SK-N-SH (cell line): ENCODE data around the gene MRFAP1. TPM values are rescaled to one million over a fixed set of nuclear protein-coding genes. Genes with fewer than 3 reads are reported as not detected.

Experiments used
- CTCF ChIA-PET: fragments of 300-600, 350-600 bp; formaldehyde crosslinking; extraction: SDS; loops from one replicate; lab custom pipeline; 2021; lab: Yijun Ruan, JAX
- POLR2A ChIA-PET: fragments of 350-600 bp; sonication (Branson Sonifier 250); formaldehyde crosslinking; extraction: SDS; loops from one replicate; lab custom pipeline; 2020; ENCODE audit warnings: antibody characterized with exemption, inconsistent platforms; lab: Yijun Ruan, JAX
- DNase-seq: peaks from one replicate; pipeline ENCODE4 v3.0.0; 2012
- H2AFZ ChIP-seq: fragments of 200-600 bp; sonication (generic); 2 replicates; pipeline ENCODE4 v1.8.1; 2016; ENCODE audit warnings: antibody characterized with exemption, mild to moderate bottlenecking, low read depth
- H3F3A ChIP-seq: fragments of 200-600 bp; sonication (generic); replicated peaks from 2 replicates; pipeline ENCODE3; 2016; ENCODE audit warnings: antibody characterized with exemption, mild to moderate bottlenecking; ENCODE audit not compliant: insufficient read depth
- H3K27ac ChIP-seq, 2 experiments: fragments of 200-500 bp in 1 of 2; fragments of 200-600 bp in 1 of 2; sonication (Bioruptor generic) in 1 of 2; sonication (generic), shearing (Covaris generic) in 1 of 2; 2 replicates each; pipeline versions ENCODE4 v1.5.1 to v1.6.1; 2014 to 2016; ENCODE audit warnings: low read depth in 2 of 2, inconsistent platforms in 1 of 2, low read length in 1 of 2, mild to moderate bottlenecking in 1 of 2, mixed read lengths in 1 of 2
- H3K27me3 ChIP-seq: fragments of 200-600 bp; sonication (generic), shearing (Covaris generic); 2 replicates; pipeline ENCODE4 v1.6.1; 2016; ENCODE audit warnings: mixed run types; ENCODE audit not compliant: insufficient read depth
- H3K36me3 ChIP-seq, 2 experiments: fragments of 200-500 bp in 1 of 2; fragments of 200-600 bp in 1 of 2; sonication (Bioruptor generic) in 1 of 2; sonication (generic) in 1 of 2; replicated peaks in 1 of 2; 2 replicates each; pipeline versions ENCODE3 to v1.5.1; 2014 to 2016; ENCODE audit warnings: low read length in 1 of 2, mild to moderate bottlenecking in 1 of 2; ENCODE audit not compliant: insufficient read depth in 2 of 2, control insufficient read depth in 1 of 2
- H3K4me1 ChIP-seq, 2 experiments: fragments of 200-500 bp in 1 of 2; fragments of 200-600 bp in 1 of 2; sonication (Bioruptor generic) in 1 of 2; sonication (generic), shearing (Covaris generic) in 1 of 2; 2 replicates each; pipeline versions ENCODE4 v1.5.1 to v1.6.1; 2014 to 2016; ENCODE audit warnings: low read depth in 1 of 2, low read length in 1 of 2, mixed run types in 1 of 2; ENCODE audit not compliant: insufficient read depth in 2 of 2, control insufficient read depth in 1 of 2
- H3K4me2 ChIP-seq: fragments of 200-600 bp; sonication (generic), shearing (Covaris generic); 2 replicates; pipeline ENCODE4 v1.6.1; 2017; ENCODE audit warnings: mixed run types
- H3K4me3 ChIP-seq, 2 experiments: fragments of 200-500 bp in 1 of 2; fragments of 200-600 bp in 1 of 2; sonication (Bioruptor generic) in 1 of 2; sonication (generic), shearing (Covaris generic) in 1 of 2; 2 replicates each; pipeline versions ENCODE4 v1.5.1 to v1.8.1; 2014 to 2016; ENCODE audit warnings: low read depth in 2 of 2, inconsistent platforms in 1 of 2, low read length in 1 of 2, mild to moderate bottlenecking in 1 of 2, mixed read lengths in 1 of 2, moderate library complexity in 1 of 2
- H3K79me2 ChIP-seq: fragments of 200-600 bp; sonication (generic); 2 replicates; pipeline ENCODE4 v1.8.1; 2017; ENCODE audit warnings: mild to moderate bottlenecking; ENCODE audit not compliant: insufficient read depth
- H3K9ac ChIP-seq: fragments of 200-600 bp; sonication (generic); 2 replicates; pipeline ENCODE4 v1.6.1; 2017; ENCODE audit warnings: mixed run types
- H3K9me2 ChIP-seq: fragments of 200-600 bp; sonication (generic); 2 replicates; pipeline ENCODE4 v1.6.1; 2017; ENCODE audit warnings: mixed run types
- H3K9me3 ChIP-seq: fragments of 200-600 bp; sonication (generic); 2 replicates; pipeline ENCODE4 v1.6.1; 2017; ENCODE audit warnings: mixed run types, mild to moderate bottlenecking, moderate library complexity
- H4K20me1 ChIP-seq: fragments of 200-600 bp; sonication (generic); 2 replicates; pipeline ENCODE4 v1.6.1; 2017; ENCODE audit warnings: mild to moderate bottlenecking, mixed run types; ENCODE audit not compliant: insufficient read depth
- FOSL2 ChIP-seq: IDR thresholded peaks from 2 replicates; pipeline ENCODE4 v1.4.0; 2012; ENCODE audit warnings: low read depth, mild to moderate bottlenecking, moderate library complexity, borderline replicate concordance
- FOXJ3 ChIP-seq: sonication (generic); formaldehyde crosslinking; IDR thresholded peaks from 2 replicates; pipeline ENCODE4 v1.5.1; 2020; ENCODE audit warnings: mild to moderate bottlenecking, missing genetic modification reagents
- FOXM1 ChIP-seq: IDR thresholded peaks from 2 replicates; pipeline ENCODE4 v1.4.0; 2012; ENCODE audit warnings: low read depth, mild to moderate bottlenecking
- GABPA ChIP-seq: IDR thresholded peaks from 2 replicates; pipeline ENCODE4 v1.4.0; 2012; ENCODE audit warnings: low read depth, mild to moderate bottlenecking
- NFIC ChIP-seq: IDR thresholded peaks from 2 replicates; pipeline ENCODE4 v1.4.0; 2012; ENCODE audit warnings: borderline replicate concordance
- POLR2AphosphoS5 ChIP-seq: IDR thresholded peaks from 2 replicates; pipeline ENCODE4 v1.6.1; 2012; ENCODE audit warnings: low read depth, low read length
- REST ChIP-seq: IDR thresholded peaks from 2 replicates; pipeline ENCODE4 v1.6.1; 2012; ENCODE audit warnings: mild to moderate bottlenecking, low read depth, low read length, moderate library complexity
- RXRA ChIP-seq: IDR thresholded peaks from 2 replicates; pipeline ENCODE4 v1.4.0; 2012; ENCODE audit warnings: low read depth, mild to moderate bottlenecking, borderline replicate concordance
- SMC3 ChIP-seq: IDR thresholded peaks from 2 replicates; pipeline ENCODE4 v1.6.1; 2012; ENCODE audit warnings: low read depth, low read length, improper control_type of control experiment
- USF1 ChIP-seq: IDR thresholded peaks from 2 replicates; pipeline ENCODE4 v1.4.0; 2012; ENCODE audit warnings: low read depth, borderline replicate concordance
- USF2 ChIP-seq: fragments of 150-350 bp; IDR thresholded peaks from 2 replicates; pipeline ENCODE4 v1.6.1; 2017; ENCODE audit warnings: antibody characterized with exemption, low read length, low read depth, borderline replicate concordance
- YY1 ChIP-seq: IDR thresholded peaks from 2 replicates; pipeline ENCODE4 v1.4.0; 2012; ENCODE audit warnings: low read depth, mild to moderate bottlenecking
- ZBTB33 ChIP-seq: IDR thresholded peaks from 2 replicates; pipeline ENCODE4 v1.4.0; 2012; ENCODE audit warnings: low read depth, borderline replicate concordance
- WGBS: methylation state at CpG from one replicate; pipeline ENCODE4 v1.1.6; 2017; ENCODE audit warnings: low lambda C conversion rate; 5-methylcytosine and 5-hydroxymethylcytosine counted together
- polyA plus RNA-seq, 3 experiments: library from polyadenylated mRNA; depleted of rRNA; stranded (reverse); fragments of >200 nt; gene quantifications; 2 replicates each; pipeline ENCODE4 v1.2.3, GENCODE V29; 2012

The MRFAP1 gene
- polyA plus RNA-seq, 1 of the 3 experiments (the other 2 are of a cell fraction) = 416 TPM

- TF ChIP-seq ZBTB33 = no peak
- TF ChIP-seq USF2 = no peak
- TF ChIP-seq GABPA = no peak
Measured at GRCh38 chr4:6622744-6623143, 17.7 kb upstream of the MRFAP1 start (continued).

GRCh38 chr4:6625256-6625655 is 15.2 kb upstream of the MRFAP1 start:
- peak; percentile 16 for DNase-seq
- Histone ChIP-seq H3K79me2 (no peaks in the 10 kb centered on the region), H3K27ac (no peak overlapping the region), H3K4me1 (no peaks in the 10 kb centered on the region), H3K36me3 (no peaks in the 10 kb centered on the region), H3K27me3 (no peaks in the 10 kb centered on the region), H4K20me1 (no peaks in the 10 kb centered on the region), H3K4me3 (no peak overlapping the region), H3F3A (no peaks in the 10 kb centered on the region), H3K9ac (no peak overlapping the region), H2AFZ (no peak overlapping the region), H3K4me2 (no peak overlapping the region), H3K9me2 (no peaks in the 10 kb centered on the region), H3K9me3 (no peaks in the 10 kb centered on the region)
- 84% methylated on average over 9 of the region's 9 CpGs for WGBS
- ChIA-PET POLR2A (no interaction called here), CTCF (no interaction called here)
- TF ChIP-seq FOXJ3 (CRISPR knock-in tag) = no peak
- TF ChIP-seq FOXM1 = no peak
- no peak for TF ChIP-seq YY1
- TF ChIP-seq NFIC = no peak
- no peak for TF ChIP-seq FOSL2
- TF ChIP-seq SMC3 = no peak
- no peak for TF ChIP-seq POLR2AphosphoS5
- TF ChIP-seq USF2 = no peak
- TF ChIP-seq REST = no peak
- no peak for TF ChIP-seq RXRA
- no peak for TF ChIP-seq USF1
